IgD-negative memory B cell (primary cell): ENCODE data around the gene YY1AP1. TPM values are rescaled to one million over a fixed set of nuclear protein-coding genes. Genes with fewer than 3 reads are reported as not detected.
"Not testable (repeated sequence)": the region's sequence is repeated elsewhere in the genome, so short reads cannot be mapped to it uniquely, and the experiment has no call there.

Experiments
- H3K27ac Mint-ChIP-seq, 3 donors: one replicate each; pipeline ENCODE4 v1.8.0; 2020 to 2022; ENCODE audit warnings: mild to moderate bottlenecking in 3 of 3, mixed read lengths in 3 of 3, moderate library complexity in 1 of 3
- H3K27me3 Mint-ChIP-seq: one replicate; pipeline ENCODE4 v1.8.0; 2021; ENCODE audit warnings: mixed read lengths
- H3K36me3 Mint-ChIP-seq: one replicate; pipeline ENCODE4 v1.8.0; 2020; ENCODE audit warnings: mild to moderate bottlenecking, mixed read lengths
- H3K4me1 Mint-ChIP-seq, 3 donors: one replicate each; pipeline ENCODE4 v1.8.0; 2020 to 2022; ENCODE audit warnings: mixed read lengths in 3 of 3, mild to moderate bottlenecking in 1 of 3
- H3K4me3 Mint-ChIP-seq, 4 donors: one replicate each; pipeline ENCODE4 v1.8.0; 2020 to 2022; ENCODE audit warnings: mild to moderate bottlenecking in 4 of 4, mixed read lengths in 4 of 4, moderate library complexity in 3 of 4
- H3K9me3 Mint-ChIP-seq, 3 donors: one replicate each; pipeline ENCODE4 v1.8.0; 2020 to 2021; ENCODE audit warnings: mixed read lengths in 3 of 3, mild to moderate bottlenecking in 1 of 3
- polyA plus RNA-seq: library from polyadenylated mRNA; unstranded; fragments of 300-500 nt; fragmentation: Illumina TruSeq; gene quantifications from one replicate; pipeline ENCODE4 v1.2.3, GENCODE V29; 2021

The YY1AP1 gene
- polyA plus RNA-seq, 1 donor from 2014 or later: 43.4 TPM

DNA sequence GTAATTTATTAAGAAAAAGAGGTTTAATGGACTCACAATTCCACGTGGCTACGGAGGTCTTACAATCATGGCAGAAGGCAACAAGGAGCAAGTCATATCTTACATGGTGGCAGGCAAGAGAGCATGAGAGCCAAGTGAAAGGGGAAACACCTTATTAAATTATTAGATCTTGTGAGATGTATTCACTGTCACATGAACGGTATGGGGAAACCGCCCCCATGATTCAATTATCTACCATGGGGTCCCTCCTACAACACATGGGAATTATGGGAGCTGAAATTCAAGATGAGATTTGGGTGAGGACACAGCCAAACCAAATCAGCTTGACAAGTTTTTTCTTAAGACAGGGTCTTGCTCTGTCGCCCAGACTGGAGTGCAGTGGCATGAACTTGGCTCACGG is 14.6 kb upstream of the YY1AP1 start:
- peaks cover 2% of the 10 kb centered on the region for H3K36me3 Mint-ChIP-seq
- H3K27ac Mint-ChIP-seq: no peak overlapping the region
- peaks cover 7 to 19% (median 16%) of the 10 kb centered on the region in 3 donors for H3K4me1 Mint-ChIP-seq
- H3K4me3 Mint-ChIP-seq: no peak overlapping the region
- no peaks in the 10 kb centered on the region for H3K9me3 Mint-ChIP-seq
- H3K27me3 Mint-ChIP-seq: no peaks in the 10 kb centered on the region

DNA sequence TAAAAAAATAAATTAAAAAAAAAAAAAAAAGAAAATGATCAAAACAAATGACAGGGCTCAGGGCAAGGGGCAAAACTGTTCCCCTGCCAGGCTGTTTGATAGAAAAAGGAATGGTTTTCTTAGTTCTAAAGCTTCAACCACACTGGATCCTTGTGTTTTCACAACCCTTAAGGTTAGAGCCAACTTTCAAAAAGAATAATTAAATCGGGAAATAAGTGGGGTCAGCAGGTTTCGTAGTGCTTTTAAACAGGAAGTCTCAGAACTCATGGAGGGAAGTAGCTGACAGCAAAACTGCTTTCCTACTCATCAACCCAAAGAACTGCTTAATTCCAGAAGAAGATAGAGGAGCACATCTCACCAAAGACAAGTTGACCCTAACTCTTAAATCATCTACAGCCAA is 13.1 kb upstream of the YY1AP1 start:
- H3K4me1 Mint-ChIP-seq: peaks cover 3 to 16% (median 15%) of the 10 kb centered on the region in 3 donors
- H3K27me3 Mint-ChIP-seq, H3K36me3 Mint-ChIP-seq, H3K27ac Mint-ChIP-seq, H3K4me3 Mint-ChIP-seq, H3K9me3 Mint-ChIP-seq: not testable (repeated sequence)

DNA sequence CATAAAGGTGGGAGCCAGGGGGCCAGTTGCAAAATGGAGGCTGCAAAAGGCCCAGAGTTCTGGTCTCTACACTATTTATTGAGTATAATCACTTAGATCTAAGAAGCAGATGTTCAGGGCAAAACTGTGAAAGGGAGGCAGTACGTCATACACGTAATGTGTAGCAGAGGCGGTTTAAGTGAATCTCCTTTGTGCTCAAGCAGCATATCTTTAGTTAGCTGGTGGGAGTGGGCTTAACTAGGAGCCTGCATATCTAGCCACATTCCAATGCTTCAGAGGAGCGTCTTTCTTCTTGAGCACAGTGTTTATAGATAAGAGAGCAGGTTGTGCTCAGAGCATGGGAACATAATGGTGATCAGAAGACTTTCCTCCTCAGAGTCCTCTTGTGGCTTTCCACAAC is 10.5 kb upstream of the YY1AP1 start:
- not testable (repeated sequence) for H3K9me3 Mint-ChIP-seq, H3K27me3 Mint-ChIP-seq, H3K36me3 Mint-ChIP-seq, H3K4me3 Mint-ChIP-seq
- Mint-ChIP-seq H3K4me1 (peaks cover 17 to 37% (median 20%) of the 10 kb centered on the region in 3 donors), H3K27ac (peak overlapping the region in 1 of 3 donors; percentile 40)

DNA sequence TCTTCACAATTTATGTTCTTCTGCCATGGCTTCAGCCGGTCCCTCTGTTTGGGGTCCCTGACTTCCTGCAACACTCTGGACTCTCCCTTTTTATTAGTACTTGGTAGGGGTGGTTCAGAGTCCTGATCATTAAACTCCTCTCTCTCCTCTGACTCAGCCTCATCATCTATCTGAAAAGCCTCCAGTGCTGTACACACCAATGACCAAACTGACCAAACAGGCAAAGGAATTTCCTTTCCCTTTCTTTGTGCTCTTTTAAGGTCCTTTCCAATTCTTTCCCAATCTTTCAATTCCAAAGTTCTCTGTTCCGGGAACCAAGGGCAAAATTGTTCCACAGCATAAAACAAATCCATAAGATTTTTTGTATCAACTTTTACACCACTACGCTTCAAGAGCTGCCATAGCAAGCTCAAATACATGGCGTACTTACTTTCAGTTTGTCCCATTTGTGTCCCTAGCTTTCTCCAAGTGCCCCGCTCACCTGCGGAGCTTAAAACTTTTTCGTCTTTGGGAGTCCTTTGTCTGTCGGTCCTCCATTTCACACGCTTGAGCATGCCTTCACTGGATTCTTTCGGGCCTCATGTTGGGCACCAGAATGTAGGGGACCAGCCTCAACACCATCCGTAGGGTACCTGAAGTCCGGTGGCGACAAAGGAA is 9.9 kb upstream of the YY1AP1 start:
- H3K27ac Mint-ChIP-seq: peak overlapping the region in 2 of 3 donors; percentile 18 to 40
- no peaks in the 10 kb centered on the region for H3K9me3 Mint-ChIP-seq
- peaks cover 3% of the 10 kb centered on the region for H3K36me3 Mint-ChIP-seq
- H3K4me3 Mint-ChIP-seq: no peak overlapping the region
- H3K27me3 Mint-ChIP-seq: no peaks in the 10 kb centered on the region
- peaks cover 17 to 39% (median 23%) of the 10 kb centered on the region in 3 donors for H3K4me1 Mint-ChIP-seq

DNA sequence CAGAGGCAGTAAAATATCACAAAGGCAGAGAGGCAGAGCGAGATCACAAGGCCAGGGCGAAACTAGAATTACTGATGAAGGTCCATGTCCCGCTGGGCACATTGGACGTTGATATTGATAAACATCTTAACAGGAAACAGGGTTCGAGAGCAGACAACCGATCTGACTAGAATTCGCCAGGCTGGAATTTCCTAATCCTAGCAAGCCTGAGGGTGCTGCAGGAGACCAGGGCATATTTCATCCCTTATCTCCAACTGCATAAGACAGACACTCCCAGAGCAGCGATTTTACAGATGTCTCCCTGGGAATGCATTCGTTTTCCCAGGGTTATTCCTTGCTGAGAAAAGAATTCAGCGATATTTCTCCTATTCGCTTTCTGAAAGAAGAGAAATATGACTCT is 9.0 kb upstream of the YY1AP1 start:
- not testable (repeated sequence) for H3K27ac Mint-ChIP-seq, H3K9me3 Mint-ChIP-seq, H3K4me3 Mint-ChIP-seq, H3K36me3 Mint-ChIP-seq, H3K27me3 Mint-ChIP-seq
- H3K4me1 Mint-ChIP-seq: peaks cover 12 to 41% (median 27%) of the 10 kb centered on the region in 3 donors

DNA sequence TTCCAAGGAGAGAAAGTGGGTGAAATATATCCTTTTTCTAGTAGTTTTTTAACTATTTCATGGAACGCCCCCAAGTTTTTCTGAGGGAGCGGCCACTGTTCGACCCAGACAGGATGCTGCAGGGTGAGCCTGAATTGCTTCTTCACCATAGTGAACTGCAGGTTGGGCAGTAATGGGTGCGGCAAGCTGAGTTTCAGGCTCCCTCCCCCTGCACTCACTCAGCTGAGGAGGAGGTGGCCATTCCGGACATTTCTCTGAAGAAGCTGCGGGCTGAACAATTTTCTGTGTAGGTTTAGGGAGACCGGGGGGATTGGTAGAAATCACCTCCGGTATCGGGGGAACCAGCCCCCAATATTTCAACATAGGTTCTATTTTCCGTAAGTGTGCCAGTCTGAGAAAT is 8.5 kb upstream of the YY1AP1 start:
- Mint-ChIP-seq H3K4me1 (peaks cover 12 to 46% (median 32%) of the 10 kb centered on the region in 3 donors), H3K36me3 (peaks cover 8% of the 10 kb centered on the region), H3K27ac (no peak overlapping the region), H3K27me3 (no peaks in the 10 kb centered on the region), H3K9me3 (no peaks in the 10 kb centered on the region), H3K4me3 (no peak overlapping the region)

DNA sequence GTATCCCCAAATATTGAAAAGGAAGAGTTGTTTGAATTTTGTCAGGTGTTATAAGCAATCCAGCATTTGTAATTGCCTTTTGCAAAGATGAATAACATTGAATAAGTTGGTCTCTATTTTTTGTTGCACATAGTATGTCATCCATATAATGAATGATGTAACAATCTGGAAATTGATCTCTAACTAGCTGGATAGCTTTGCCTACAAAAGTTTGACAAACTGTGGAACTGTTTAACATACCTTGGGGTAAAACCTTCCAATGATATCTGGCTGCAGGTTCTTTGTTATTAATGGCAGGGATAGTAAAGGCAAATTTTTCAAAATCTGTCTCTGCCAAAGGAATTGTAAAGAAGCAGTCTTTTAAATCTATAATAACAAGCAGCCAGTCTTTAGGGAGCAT is 8.0 kb upstream of the YY1AP1 start:
- no peaks in the 10 kb centered on the region for H3K27me3 Mint-ChIP-seq
- no peaks in the 10 kb centered on the region for H3K9me3 Mint-ChIP-seq
- no peak overlapping the region for H3K27ac Mint-ChIP-seq
- H3K36me3 Mint-ChIP-seq: peaks cover 13% of the 10 kb centered on the region
- peaks cover 12 to 51% (median 37%) of the 10 kb centered on the region in 3 donors for H3K4me1 Mint-ChIP-seq
- H3K4me3 Mint-ChIP-seq: no peak overlapping the region

DNA sequence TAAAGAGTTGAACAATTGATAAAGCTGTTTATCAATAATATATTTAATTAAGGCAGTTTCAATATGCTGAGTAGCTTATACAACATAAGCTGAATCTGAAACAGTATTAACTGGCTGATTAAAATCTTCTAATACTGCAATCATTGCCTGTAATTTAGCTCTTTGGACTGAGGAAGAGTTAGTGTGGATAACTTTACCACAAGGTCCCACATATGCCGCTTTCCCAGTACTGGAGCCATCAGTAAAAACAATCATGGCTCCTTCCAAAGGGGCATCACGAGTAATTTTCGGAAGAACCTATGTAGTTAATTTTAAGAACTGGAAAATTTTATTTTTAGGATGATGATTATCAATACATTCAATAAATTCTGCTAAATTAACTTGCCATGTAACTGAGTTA is 7.0 kb upstream of the YY1AP1 start:
- H3K36me3 Mint-ChIP-seq: peaks cover 15% of the 10 kb centered on the region
- H3K27me3 Mint-ChIP-seq: no peaks in the 10 kb centered on the region
- no peak overlapping the region for H3K4me3 Mint-ChIP-seq
- H3K9me3 Mint-ChIP-seq: no peaks in the 10 kb centered on the region
- peaks cover 14 to 57% (median 43%) of the 10 kb centered on the region in 3 donors for H3K4me1 Mint-ChIP-seq
- no peak overlapping the region for H3K27ac Mint-ChIP-seq

DNA sequence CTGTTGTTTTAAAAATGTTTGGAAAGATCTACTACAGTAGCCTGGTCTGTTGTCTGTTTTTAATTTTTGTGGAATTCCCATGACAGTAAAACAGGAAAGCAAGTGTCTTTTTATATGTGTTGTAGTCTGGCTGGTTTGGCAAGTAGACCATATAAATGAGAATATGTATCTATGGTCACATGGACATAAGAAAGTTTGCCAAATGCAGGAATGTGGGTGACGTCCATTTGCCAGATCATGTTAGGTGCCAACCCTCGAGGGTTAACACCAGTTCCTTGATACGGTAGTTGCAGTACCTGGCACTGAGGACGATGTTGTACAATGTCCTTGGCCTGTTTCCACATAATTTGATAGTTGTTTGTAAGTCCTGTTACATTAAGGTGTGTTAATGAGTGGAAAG is 6.5 kb upstream of the YY1AP1 start:
- peak overlapping the region in 1 of 4 donors; percentile 57 for H3K4me3 Mint-ChIP-seq
- H3K27me3 Mint-ChIP-seq: no peaks in the 10 kb centered on the region
- H3K4me1 Mint-ChIP-seq: peaks cover 16 to 59% (median 46%) of the 10 kb centered on the region in 3 donors
- peaks cover 13% of the 10 kb centered on the region for H3K36me3 Mint-ChIP-seq
- no peaks in the 10 kb centered on the region for H3K9me3 Mint-ChIP-seq
- no peak overlapping the region for H3K27ac Mint-ChIP-seq

DNA sequence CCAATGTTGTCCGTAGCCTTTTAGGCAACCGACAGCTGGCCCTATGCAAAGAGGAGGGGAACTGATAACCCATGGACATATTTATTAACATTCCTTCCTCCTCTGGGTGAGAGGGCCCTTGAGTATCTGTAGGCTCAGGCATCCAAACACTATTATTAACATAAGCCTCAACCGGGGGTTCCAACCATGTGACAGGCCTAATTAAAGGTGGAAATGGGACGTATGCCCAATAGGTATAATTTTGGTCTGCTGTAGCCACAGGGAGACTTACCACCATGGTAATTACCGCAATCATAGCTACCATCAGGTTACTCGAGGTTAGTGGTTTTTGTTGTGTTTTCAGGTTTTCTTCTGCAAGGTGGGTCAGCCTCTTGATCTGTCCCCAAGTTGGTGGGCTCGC is 5.6 kb upstream of the YY1AP1 start:
- H3K27me3 Mint-ChIP-seq: no peaks in the 10 kb centered on the region
- H3K4me3 Mint-ChIP-seq: peak overlapping the region in 2 of 4 donors; percentile 30 to 57
- no peak overlapping the region for H3K27ac Mint-ChIP-seq
- no peaks in the 10 kb centered on the region for H3K9me3 Mint-ChIP-seq
- H3K4me1 Mint-ChIP-seq: peaks cover 20 to 64% (median 50%) of the 10 kb centered on the region in 3 donors
- H3K36me3 Mint-ChIP-seq: peaks cover 15% of the 10 kb centered on the region

DNA sequence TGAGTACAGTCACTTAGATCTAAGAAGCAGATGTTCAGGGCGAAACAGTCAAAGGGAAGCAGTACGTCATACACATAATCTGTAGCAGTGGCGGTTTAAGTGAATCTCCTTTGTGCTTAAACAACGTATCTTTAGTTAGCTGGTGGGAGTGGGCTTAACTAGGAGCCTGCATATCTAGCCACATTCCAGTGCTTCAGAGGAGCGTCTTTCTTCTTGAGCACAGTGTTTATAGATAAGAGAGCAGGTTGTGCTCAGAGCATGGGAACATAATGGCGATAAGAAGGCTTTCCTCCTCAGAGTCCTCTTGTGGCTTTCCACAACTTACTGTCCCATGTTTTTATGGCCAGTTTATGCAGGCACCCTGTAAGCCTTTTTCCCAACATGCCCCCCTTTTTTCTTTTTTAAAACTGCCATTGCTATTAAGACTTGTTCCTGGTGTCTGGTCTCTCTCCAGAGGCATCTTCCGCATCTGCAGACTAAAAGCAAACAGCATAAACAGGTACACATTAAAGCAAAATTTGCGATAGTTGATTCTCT is 3.5 kb upstream of the YY1AP1 start:
- peaks cover 17 to 54% (median 49%) of the 10 kb centered on the region in 3 donors for H3K4me1 Mint-ChIP-seq
- H3K36me3 Mint-ChIP-seq: peaks cover 15% of the 10 kb centered on the region
- no peaks in the 10 kb centered on the region for H3K27me3 Mint-ChIP-seq
- H3K9me3 Mint-ChIP-seq: no peaks in the 10 kb centered on the region
- H3K27ac Mint-ChIP-seq: peak overlapping the region; percentile 42 to 84 (median 50)
- peak overlapping the region in 2 of 4 donors; percentile 27 to 94 for H3K4me3 Mint-ChIP-seq

DNA sequence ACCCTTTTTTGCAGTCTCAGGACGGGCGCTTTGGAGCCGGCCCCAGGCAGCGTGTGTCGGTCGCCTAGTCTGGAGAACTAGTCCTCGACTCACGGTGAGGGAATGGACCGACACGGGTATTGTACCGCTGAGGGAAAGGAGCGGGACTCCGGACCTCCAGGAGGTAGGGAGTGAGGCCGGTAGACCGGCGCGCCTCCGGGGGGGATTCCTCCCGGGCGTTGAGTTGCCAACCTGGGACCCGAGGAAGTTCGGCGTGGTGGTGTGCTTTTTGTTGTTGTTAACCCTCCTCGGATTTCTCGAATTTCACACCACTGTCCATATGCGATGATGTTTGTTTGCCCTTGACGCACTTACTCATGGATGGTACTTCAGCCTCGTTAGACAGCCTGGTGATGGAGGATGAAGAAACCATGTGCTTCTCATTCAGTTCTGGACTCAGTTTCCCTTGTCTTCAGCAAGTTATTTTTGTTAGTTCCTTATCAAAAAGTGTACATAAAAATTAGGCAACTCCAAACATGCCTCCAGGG is 570 bp upstream of the YY1AP1 start, which contains the start of gene DAP3:
TSS of gene DAP3 (plus strand) at position 11 of the 527 bp plus-strand sequence. CDS start 20,689 bp downstream, outside the sequence.
- H3K4me1 Mint-ChIP-seq: peaks cover 32 to 51% (median 50%) of the 10 kb centered on the region in 3 donors
- H3K27ac Mint-ChIP-seq: peak within 1 kb of the TSS; percentile 84 to 98 (median 95)
- peaks cover 13% of the 10 kb centered on the region for H3K36me3 Mint-ChIP-seq
- not testable (repeated sequence) for H3K27me3 Mint-ChIP-seq, H3K9me3 Mint-ChIP-seq
- peak within 1 kb of the TSS; percentile 94 to 99 (median 96) for H3K4me3 Mint-ChIP-seq

DNA sequence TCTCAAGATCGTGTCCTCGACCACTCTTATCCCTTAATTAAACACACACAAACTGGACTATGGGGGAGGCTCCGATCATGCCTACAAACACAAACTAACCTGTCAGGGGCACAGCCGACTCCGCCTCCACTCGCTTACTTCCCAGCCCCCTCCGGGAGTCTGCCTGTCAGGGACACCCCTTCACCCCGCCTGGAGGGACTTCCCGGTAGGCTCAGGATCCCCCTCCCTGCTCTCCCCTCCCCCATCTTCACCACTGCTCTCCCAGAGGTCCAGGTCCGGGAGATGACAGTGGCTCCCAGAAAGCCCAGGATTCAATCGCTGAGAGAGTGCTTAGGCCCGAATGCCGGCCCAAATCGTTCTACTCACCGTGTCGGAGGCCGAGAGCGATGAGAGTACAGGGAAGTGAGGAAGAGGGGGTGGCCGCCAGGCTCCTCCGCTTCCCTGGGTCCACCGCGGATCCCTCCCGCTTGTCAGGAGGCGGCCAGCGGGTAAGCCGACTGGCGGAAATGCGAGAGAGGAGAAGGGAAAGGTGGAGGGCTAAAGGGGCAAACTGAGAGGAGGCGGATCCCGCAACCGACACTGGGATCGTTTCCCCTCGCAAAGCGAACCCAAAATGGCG is 760 bp downstream of the YY1AP1 start:
- Mint-ChIP-seq H3K36me3 (peaks cover 13% of the 10 kb centered on the region), H3K4me3 (peak overlapping the region; percentile 94 to 99 (median 96)), H3K4me1 (peaks cover 37 to 50% (median 46%) of the 10 kb centered on the region in 3 donors), H3K27ac (peak overlapping the region; percentile 84 to 98 (median 95))
- H3K9me3 Mint-ChIP-seq, H3K27me3 Mint-ChIP-seq: not testable (repeated sequence)

DNA sequence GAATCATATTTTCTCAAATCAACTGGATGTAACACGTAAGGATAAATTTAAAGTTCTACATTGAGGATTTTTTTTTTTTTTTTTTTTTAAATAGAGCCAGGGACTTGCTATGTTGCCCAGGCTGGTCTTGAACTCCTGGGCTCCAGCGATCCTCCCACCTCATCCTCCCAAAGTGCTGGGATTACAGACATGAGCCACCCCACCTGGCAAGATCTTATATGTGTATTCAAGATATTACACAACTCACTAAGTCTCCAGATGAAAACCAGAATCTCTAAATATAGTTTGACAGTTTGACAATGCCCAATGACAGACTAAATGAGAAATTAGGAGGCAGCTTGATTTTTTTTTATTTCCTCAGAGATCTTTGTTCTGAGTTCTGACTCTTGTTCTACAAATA is 6.8 kb downstream of the YY1AP1 start:
- Mint-ChIP-seq H3K4me1 (peaks cover 20 to 28% (median 26%) of the 10 kb centered on the region in 3 donors), H3K9me3 (no peaks in the 10 kb centered on the region), H3K36me3 (peaks cover 2% of the 10 kb centered on the region), H3K27me3 (no peaks in the 10 kb centered on the region), H3K4me3 (no peak overlapping the region), H3K27ac (no peak overlapping the region)

DNA sequence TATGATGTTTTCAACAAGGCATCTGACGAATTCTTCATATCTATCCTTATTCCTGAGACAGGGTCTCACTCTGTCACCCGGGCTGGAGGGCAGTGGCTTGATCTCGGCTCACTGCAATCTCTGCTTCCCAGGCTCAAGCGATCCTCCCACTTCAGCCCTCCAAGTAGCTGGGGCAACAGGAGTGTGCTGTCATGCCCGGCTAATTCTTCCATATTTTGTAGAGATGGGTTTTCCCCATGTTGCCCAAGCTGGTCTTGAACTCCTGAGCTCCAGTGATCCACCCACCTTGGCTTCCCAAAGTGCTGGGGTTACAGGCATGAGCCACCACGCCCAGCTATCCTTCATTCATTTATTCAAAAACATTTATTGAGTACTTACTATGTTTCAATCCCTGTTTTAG is 8.0 kb downstream of the YY1AP1 start:
- peaks cover 11 to 20% (median 18%) of the 10 kb centered on the region in 3 donors for H3K4me1 Mint-ChIP-seq
- no peaks in the 10 kb centered on the region for H3K27me3 Mint-ChIP-seq
- no peak overlapping the region for H3K27ac Mint-ChIP-seq
- H3K36me3 Mint-ChIP-seq: peaks cover 2% of the 10 kb centered on the region
- no peaks in the 10 kb centered on the region for H3K9me3 Mint-ChIP-seq
- no peak overlapping the region for H3K4me3 Mint-ChIP-seq
